Neural progenitor cell (in vitro differentiated cells): Measurements from ENCODE around the gene SLC5A6. TPM values are rescaled to one million over a fixed set of nuclear protein-coding genes. Genes with fewer than 3 reads are reported as not detected.

ENCODE experiments used
- DNase-seq: peaks from one replicate; pipeline ENCODE4 v3.0.0-alpha.2; 2016; ENCODE audit warnings: low spot score
- H2AFZ ChIP-seq: fragments of 200-600 bp; sonication (generic); replicated peaks from 2 replicates; pipeline ENCODE4 v1.6.1; 2016; ENCODE audit warnings: antibody characterized with exemption
- H3F3A ChIP-seq: fragments of 200-600 bp; sonication (generic); 2 replicates; pipeline ENCODE4 v1.6.1; 2016; ENCODE audit warnings: antibody characterized with exemption, low read depth
- H3K27ac ChIP-seq: fragments of 200-600 bp; sonication (generic); 2 replicates; pipeline ENCODE4 v1.5.1; 2016; ENCODE audit warnings: mild to moderate bottlenecking
- H3K27me3 ChIP-seq: fragments of 200-600 bp; sonication (generic); 2 replicates; pipeline ENCODE4 v1.6.1; 2016; ENCODE audit warnings: mild to moderate bottlenecking, moderate library complexity
- H3K36me3 ChIP-seq: fragments of 200-600 bp; sonication (generic); 2 replicates; pipeline ENCODE4 v1.5.1; 2016
- H3K4me1 ChIP-seq: fragments of 200-600 bp; sonication (generic); 2 replicates; pipeline ENCODE4 v1.6.1; 2016; ENCODE audit warnings: mixed run types
- H3K4me2 ChIP-seq: fragments of 200-600 bp; sonication (generic); 2 replicates; pipeline ENCODE4 v1.6.1; 2016
- H3K4me3 ChIP-seq: fragments of 200-600 bp; sonication (generic); 2 replicates; pipeline ENCODE4 v1.5.1; 2016
- H3K79me2 ChIP-seq: fragments of 200-600 bp; sonication (generic); 2 replicates; pipeline ENCODE4 v1.6.1; 2016; ENCODE audit warnings: low read depth
- H3K9ac ChIP-seq: fragments of 200-600 bp; sonication (generic); 2 replicates; pipeline ENCODE4 v1.6.1; 2016
- H3K9me3 ChIP-seq: fragments of 200-600 bp; sonication (generic); 2 replicates; pipeline ENCODE4 v1.5.1; 2016; ENCODE audit warnings: low read depth
- H4K20me1 ChIP-seq: fragments of 200-600 bp; sonication (generic); 2 replicates; pipeline ENCODE4 v1.6.1; 2016; ENCODE audit warnings: low read depth
- H3K27ac Mint-ChIP-seq: 3 replicates; pipeline ENCODE4 v1.8.0; 2021; ENCODE audit warnings: mixed read lengths
- H3K27me3 Mint-ChIP-seq: 2 replicates; pipeline ENCODE4 v1.8.0; 2022; ENCODE audit warnings: low read depth, mild to moderate bottlenecking, inconsistent platforms, moderate library complexity, mixed read lengths; ENCODE audit not compliant: insufficient read depth
- H3K36me3 Mint-ChIP-seq: 3 replicates; pipeline ENCODE4 v1.8.0; 2021; ENCODE audit warnings: mixed read lengths
- H3K4me1 Mint-ChIP-seq: 3 replicates; pipeline ENCODE4 v1.8.0; 2021; ENCODE audit warnings: mixed read lengths
- H3K4me3 Mint-ChIP-seq: 3 replicates; pipeline ENCODE4 v1.8.0; 2021; ENCODE audit warnings: mild to moderate bottlenecking, moderate library complexity, mixed read lengths
- H3K9me3 Mint-ChIP-seq: 3 replicates; pipeline ENCODE4 v1.8.0; 2020; ENCODE audit warnings: mixed read lengths
- CTCF ChIP-seq: fragments of 200-600 bp; sonication (generic); IDR thresholded peaks from 2 replicates; pipeline ENCODE4 v1.5.1; 2017; ENCODE audit warnings: antibody characterized with exemption, mild to moderate bottlenecking
- EZH2 ChIP-seq: fragments of 200-600 bp; sonication (generic); IDR thresholded peaks from 2 replicates; pipeline ENCODE4 v1.6.1; 2017; ENCODE audit warnings: antibody characterized with exemption, mild to moderate bottlenecking, moderate library complexity
- EZH2phosphoT487 ChIP-seq: fragments of 200-600 bp; sonication (generic); IDR thresholded peaks from 2 replicates; pipeline ENCODE4 v1.6.1; 2017; ENCODE audit warnings: antibody characterized with exemption
- total RNA-seq: library from RNA; depleted of rRNA; stranded (reverse); fragments of >200 nt; gene quantifications from 2 replicates; pipeline ENCODE4 v1.2.3, GENCODE V29; 2015; ENCODE audit warnings: low replicate concordance

Gene SLC5A6
- total RNA-seq, 1 donor from 2014 or later, result 42.8 TPM

GRCh38 chr2:27236136-27236535, 24.1 kb upstream of the SLC5A6 start:
- H3K9ac ChIP-seq, result no peak overlapping the region
- H3K27me3 Mint-ChIP-seq, result peaks cover 3% of the 10 kb centered on the region
- no peak overlapping the region for H3K4me2 ChIP-seq
- H3K4me3 Mint-ChIP-seq, result no peak overlapping the region
- H3K36me3 ChIP-seq, result no peaks in the 10 kb centered on the region
- H3K79me2 ChIP-seq, result no peaks in the 10 kb centered on the region
- TF ChIP-seq EZH2phosphoT487 (no peak), EZH2 (no peak), CTCF (no peak)
- H3K9me3 Mint-ChIP-seq, result no peaks in the 10 kb centered on the region
- H3K27me3 ChIP-seq, result no peaks in the 10 kb centered on the region
- H2AFZ ChIP-seq, result no peak overlapping the region
- no peaks in the 10 kb centered on the region for H3K9me3 ChIP-seq
- H3K4me1 ChIP-seq, result no peaks in the 10 kb centered on the region
- DNase-seq, result no peak
- no peaks in the 10 kb centered on the region for H3K4me1 Mint-ChIP-seq
- peaks cover 40% of the 10 kb centered on the region for H3K36me3 Mint-ChIP-seq
- no peak overlapping the region for H3K27ac ChIP-seq
- H3F3A ChIP-seq, result no peaks in the 10 kb centered on the region
- H3K4me3 ChIP-seq, result no peak overlapping the region
- no peaks in the 10 kb centered on the region for H4K20me1 ChIP-seq
- no peak overlapping the region for H3K27ac Mint-ChIP-seq

GRCh38 chr2:27233341-27233740, 21.3 kb upstream of the SLC5A6 start:
- Histone ChIP-seq H3K4me3 (no peak overlapping the region), H3F3A (no peaks in the 10 kb centered on the region), H3K27me3 (no peaks in the 10 kb centered on the region), H3K9me3 (no peaks in the 10 kb centered on the region), H2AFZ (no peak overlapping the region), H3K27ac (no peak overlapping the region), H3K36me3 (peaks cover 1% of the 10 kb centered on the region), H3K4me2 (no peak overlapping the region), H3K4me1 (no peaks in the 10 kb centered on the region), H4K20me1 (no peaks in the 10 kb centered on the region), H3K9ac (no peak overlapping the region), H3K79me2 (no peaks in the 10 kb centered on the region)
- TF ChIP-seq EZH2 (no peak), CTCF (no peak), EZH2phosphoT487 (no peak)
- Mint-ChIP-seq H3K27ac (no peak overlapping the region), H3K9me3 (no peaks in the 10 kb centered on the region), H3K4me1 (no peaks in the 10 kb centered on the region), H3K36me3 (peaks cover 28% of the 10 kb centered on the region), H3K4me3 (no peak overlapping the region), H3K27me3 (peaks cover 5% of the 10 kb centered on the region)
- no peak for DNase-seq

- no peaks in the 10 kb centered on the region for H4K20me1 ChIP-seq
- H2AFZ ChIP-seq, result no peak overlapping the region
- H3K9me3 ChIP-seq, result no peaks in the 10 kb centered on the region
- Mint-ChIP-seq H3K27me3 (peaks cover 5% of the 10 kb centered on the region), H3K27ac (no peak overlapping the region), H3K4me1 (no peaks in the 10 kb centered on the region), H3K36me3 (peaks cover 28% of the 10 kb centered on the region), H3K9me3 (no peaks in the 10 kb centered on the region), H3K4me3 (no peak overlapping the region)
- no peak overlapping the region for H3K4me2 ChIP-seq
- H3K79me2 ChIP-seq, result no peaks in the 10 kb centered on the region
- no peaks in the 10 kb centered on the region for H3F3A ChIP-seq
- H3K4me1 ChIP-seq, result no peaks in the 10 kb centered on the region
- H3K4me3 ChIP-seq, result no peak overlapping the region
- no peak overlapping the region for H3K9ac ChIP-seq
- no peak overlapping the region for H3K27ac ChIP-seq
- TF ChIP-seq EZH2, result no peak
- no peak for TF ChIP-seq CTCF
- no peak for TF ChIP-seq EZH2phosphoT487
- peaks cover 12% of the 10 kb centered on the region for H3K36me3 ChIP-seq
- no peak for DNase-seq
- no peaks in the 10 kb centered on the region for H3K27me3 ChIP-seq
Observed at GRCh38 chr2:27231921-27232320, 19.9 kb upstream of the SLC5A6 start.

- Mint-ChIP-seq H3K27me3 (peaks cover 4% of the 10 kb centered on the region), H3K27ac (no peak overlapping the region), H3K9me3 (no peaks in the 10 kb centered on the region), H3K36me3 (peaks cover 29% of the 10 kb centered on the region), H3K4me3 (no peak overlapping the region), H3K4me1 (no peaks in the 10 kb centered on the region)
- H3K9ac ChIP-seq, result no peak overlapping the region
- peaks cover 12% of the 10 kb centered on the region for H3K36me3 ChIP-seq
- H2AFZ ChIP-seq, result no peak overlapping the region
- no peaks in the 10 kb centered on the region for H3K27me3 ChIP-seq
- no peaks in the 10 kb centered on the region for H3F3A ChIP-seq
- TF ChIP-seq EZH2phosphoT487 (no peak), CTCF (no peak), EZH2 (no peak)
- H3K4me2 ChIP-seq, result no peak overlapping the region
- H3K79me2 ChIP-seq, result no peaks in the 10 kb centered on the region
- H4K20me1 ChIP-seq, result no peaks in the 10 kb centered on the region
- no peak for DNase-seq
- H3K27ac ChIP-seq, result no peak overlapping the region
- no peaks in the 10 kb centered on the region for H3K9me3 ChIP-seq
- no peak overlapping the region for H3K4me3 ChIP-seq
- no peaks in the 10 kb centered on the region for H3K4me1 ChIP-seq
Observed at GRCh38 chr2:27227501-27227900, 15.4 kb upstream of the SLC5A6 start.
